Chondrocyte (in vitro differentiated cells): ENCODE data around the gene GSPT1. TPM values are rescaled to one million over a fixed set of nuclear protein-coding genes. Genes with fewer than 3 reads are reported as not detected.

Source experiments
- DNase-seq: peaks from one replicate; pipeline ENCODE4 v3.0.0; 2021; ENCODE audit warnings: mixed read lengths, low spot score
- H3K27ac Mint-ChIP-seq: one replicate; pipeline ENCODE4 v1.8.0; 2021; ENCODE audit warnings: mild to moderate bottlenecking, moderate library complexity, mixed read lengths; ENCODE audit not compliant: unreplicated experiment
- H3K27me3 Mint-ChIP-seq: 2 replicates; pipeline ENCODE4 v1.8.0; 2021; ENCODE audit warnings: low read depth, mixed read lengths
- H3K36me3 Mint-ChIP-seq: 2 replicates; pipeline ENCODE4 v1.8.0; 2021; ENCODE audit warnings: low read depth, mixed read lengths
- H3K4me1 Mint-ChIP-seq: 2 replicates; pipeline ENCODE4 v1.8.0; 2021; ENCODE audit warnings: low read depth, mild to moderate bottlenecking, mixed read lengths
- H3K4me3 Mint-ChIP-seq: one replicate; pipeline ENCODE4 v1.8.0; 2021; ENCODE audit warnings: mild to moderate bottlenecking, moderate library complexity, mixed read lengths; ENCODE audit not compliant: unreplicated experiment
- H3K9me3 Mint-ChIP-seq: 2 replicates; pipeline ENCODE4 v1.8.0; 2021; ENCODE audit warnings: low read depth, mixed read lengths
- CTCF ChIP-seq: fragments of 200-600 bp; sonication (generic); IDR thresholded peaks from 2 replicates; pipeline ENCODE4 v1.5.0; 2021; ENCODE audit warnings: antibody characterized with exemption, mild to moderate bottlenecking, moderate library complexity
- total RNA-seq: library from RNA; stranded (reverse); gene quantifications from 3 replicates; pipeline ENCODE4 v1.2.1, GENCODE V29; 2021

Gene GSPT1
- total RNA-seq, 1 donor from 2014 or later, result 103 TPM

- Mint-ChIP-seq H3K36me3 (no peaks in the 10 kb centered on the region), H3K27me3 (no peaks in the 10 kb centered on the region), H3K27ac (no peak overlapping the region), H3K4me3 (no peak overlapping the region), H3K4me1 (peaks cover 38% of the 10 kb centered on the region), H3K9me3 (no peaks in the 10 kb centered on the region)
- no peak for DNase-seq
- TF ChIP-seq CTCF, result no peak
Measured at GRCh38 chr16:11907160-11907970, 8.4 kb downstream of the GSPT1 start.

GRCh38 chr16:11903906-11904305 is 11.8 kb downstream of the GSPT1 start:
- Mint-ChIP-seq H3K27ac (no peak overlapping the region), H3K36me3 (no peaks in the 10 kb centered on the region), H3K27me3 (no peaks in the 10 kb centered on the region), H3K4me3 (no peak overlapping the region), H3K9me3 (no peaks in the 10 kb centered on the region), H3K4me1 (peaks cover 24% of the 10 kb centered on the region)
- no peak for DNase-seq
- no peak for TF ChIP-seq CTCF

- no peak for DNase-seq
- Mint-ChIP-seq H3K4me1 (peaks cover 39% of the 10 kb centered on the region), H3K9me3 (no peaks in the 10 kb centered on the region), H3K36me3 (no peaks in the 10 kb centered on the region), H3K4me3 (no peak overlapping the region), H3K27me3 (no peaks in the 10 kb centered on the region), H3K27ac (no peak overlapping the region)
- TF ChIP-seq CTCF, result no peak
Measured at GRCh38 chr16:11901091-11901490, 14.7 kb downstream of the GSPT1 start.

- H3K27me3 Mint-ChIP-seq, result no peaks in the 10 kb centered on the region
- H3K36me3 Mint-ChIP-seq, result peaks cover 7% of the 10 kb centered on the region
- peak overlapping the region; percentile 28 for H3K4me3 Mint-ChIP-seq
- no peak for DNase-seq
- peak overlapping the region; percentile 88 for H3K27ac Mint-ChIP-seq
- no peak for TF ChIP-seq CTCF
- H3K4me1 Mint-ChIP-seq, result peaks cover 35% of the 10 kb centered on the region
- no peaks in the 10 kb centered on the region for H3K9me3 Mint-ChIP-seq
Measured at GRCh38 chr16:11896486-11897176, 19.1 kb downstream of the GSPT1 start.

- DNase-seq, result no peak
- no peak for TF ChIP-seq CTCF
- no peaks in the 10 kb centered on the region for H3K9me3 Mint-ChIP-seq
- no peak overlapping the region for H3K27ac Mint-ChIP-seq
- peaks cover 13% of the 10 kb centered on the region for H3K36me3 Mint-ChIP-seq
- peaks cover 23% of the 10 kb centered on the region for H3K4me1 Mint-ChIP-seq
- no peak overlapping the region for H3K4me3 Mint-ChIP-seq
- no peaks in the 10 kb centered on the region for H3K27me3 Mint-ChIP-seq
Measured at GRCh38 chr16:11893571-11893970, 22.2 kb downstream of the GSPT1 start.
